ENCODE measurements around the gene CCDC149.

CCDC149 gene

GRCh38 chr4:24881508-24882196, 31.2 kb downstream of the CCDC149 start:
- no peak for DNase-seq (ENCODE audit: low read depth in 2 of 2)

GRCh38 chr4:24880186-24880585, 32.7 kb downstream of the CCDC149 start:
- DNase-seq (ENCODE audit: low read depth in 2 of 2) = no peak

GRCh38 chr4:24878636-24879016, 34.2 kb downstream of the CCDC149 start:
- no peak for DNase-seq (ENCODE audit: low read depth in 2 of 2)

- no peak for DNase-seq (ENCODE audit: low read depth in 2 of 2)
These were observed 34.8 kb downstream of the CCDC149 start for GRCh38 chr4:24877868-24878635.

- no peak for DNase-seq (ENCODE audit: low read depth in 2 of 2)
These were observed 36.4 kb downstream of the CCDC149 start for GRCh38 chr4:24876431-24876830.

- no peak for DNase-seq (ENCODE audit: low read depth in 2 of 2)
These were observed 40.1 kb downstream of the CCDC149 start for GRCh38 chr4:24872720-24873119.

GRCh38 chr4:24871210-24871609, 41.6 kb downstream of the CCDC149 start:
- no peak for DNase-seq (ENCODE audit: low read depth in 2 of 2)

- DNase-seq (ENCODE audit: low read depth in 2 of 2) = no peak
These were observed 45.0 kb downstream of the CCDC149 start for GRCh38 chr4:24867766-24868296.

- no peak for DNase-seq (ENCODE audit: low read depth in 2 of 2)
These were observed 45.6 kb downstream of the CCDC149 start for GRCh38 chr4:24867251-24867650.

- no peak for DNase-seq (ENCODE audit: low read depth in 2 of 2)
These were observed 47.4 kb downstream of the CCDC149 start for GRCh38 chr4:24865401-24865800.

- no peak for DNase-seq (ENCODE audit: low read depth in 2 of 2)
These were observed 49.0 kb downstream of the CCDC149 start for GRCh38 chr4:24863799-24864198.

GRCh38 chr4:24862073-24862751, 50.6 kb downstream of the CCDC149 start:
- no peak for DNase-seq (ENCODE audit: low read depth in 2 of 2)

- no peak for DNase-seq (ENCODE audit: low read depth in 2 of 2)
These were observed 54.3 kb downstream of the CCDC149 start for GRCh38 chr4:24858550-24858949.

- DNase-seq (ENCODE audit: low read depth in 2 of 2) = no peak
These were observed 54.8 kb downstream of the CCDC149 start for GRCh38 chr4:24858026-24858425.

GRCh38 chr4:24856586-24856985, 56.3 kb downstream of the CCDC149 start:
- no peak for DNase-seq (ENCODE audit: low read depth in 2 of 2)

- DNase-seq (ENCODE audit: low read depth in 2 of 2) = no peak
These were observed 57.1 kb downstream of the CCDC149 start for GRCh38 chr4:24855741-24856140.

GRCh38 chr4:24853142-24853541, 59.7 kb downstream of the CCDC149 start:
- no peak for DNase-seq (ENCODE audit: low read depth in 2 of 2)

GRCh38 chr4:24850674-24851073, 62.2 kb downstream of the CCDC149 start:
- DNase-seq (ENCODE audit: low read depth in 2 of 2) = no peak

GRCh38 chr4:24849756-24850155, 63.1 kb downstream of the CCDC149 start:
- no peak for DNase-seq (ENCODE audit: low read depth in 2 of 2)

GRCh38 chr4:24849351-24849750, 63.5 kb downstream of the CCDC149 start:
- DNase-seq (ENCODE audit: low read depth in 2 of 2) = no peak

- DNase-seq (ENCODE audit: low read depth in 2 of 2) = no peak
These were observed 66.1 kb downstream of the CCDC149 start for GRCh38 chr4:24846716-24847115.

GRCh38 chr4:24845902-24846301, 66.9 kb downstream of the CCDC149 start:
- DNase-seq (ENCODE audit: low read depth in 2 of 2) = no peak

GRCh38 chr4:24845132-24845531, 67.7 kb downstream of the CCDC149 start:
- no peak for DNase-seq (ENCODE audit: low read depth in 2 of 2)
